ENCODE data around the gene PSTK.

DNA sequence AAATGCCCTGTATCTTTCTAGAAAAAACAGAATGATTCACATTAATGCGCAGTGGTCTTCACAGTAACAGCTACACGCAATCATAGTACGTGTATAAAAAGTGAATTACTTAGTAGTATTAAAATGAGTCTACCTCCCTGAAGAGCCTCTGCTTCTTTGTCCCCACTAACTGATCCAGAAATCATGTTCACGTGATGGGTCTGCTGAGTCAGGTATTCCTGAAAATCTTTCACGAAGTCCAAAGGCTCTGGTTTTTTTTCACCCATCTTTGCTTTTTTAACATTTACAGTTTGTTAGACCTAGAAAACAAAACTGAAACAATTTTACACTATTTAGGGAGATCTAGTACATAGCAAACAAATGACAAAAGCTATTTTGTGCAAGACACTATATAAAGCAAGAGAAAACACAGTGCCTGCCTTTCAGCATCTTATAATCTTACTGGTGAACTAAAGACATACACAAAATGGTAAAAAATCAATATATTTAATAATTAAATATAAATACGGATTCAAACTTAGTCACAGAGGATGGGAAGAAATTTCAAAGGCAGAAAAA lies 18.2 kb downstream of the PSTK start:
- TF ChIP-seq, protein P1, sequence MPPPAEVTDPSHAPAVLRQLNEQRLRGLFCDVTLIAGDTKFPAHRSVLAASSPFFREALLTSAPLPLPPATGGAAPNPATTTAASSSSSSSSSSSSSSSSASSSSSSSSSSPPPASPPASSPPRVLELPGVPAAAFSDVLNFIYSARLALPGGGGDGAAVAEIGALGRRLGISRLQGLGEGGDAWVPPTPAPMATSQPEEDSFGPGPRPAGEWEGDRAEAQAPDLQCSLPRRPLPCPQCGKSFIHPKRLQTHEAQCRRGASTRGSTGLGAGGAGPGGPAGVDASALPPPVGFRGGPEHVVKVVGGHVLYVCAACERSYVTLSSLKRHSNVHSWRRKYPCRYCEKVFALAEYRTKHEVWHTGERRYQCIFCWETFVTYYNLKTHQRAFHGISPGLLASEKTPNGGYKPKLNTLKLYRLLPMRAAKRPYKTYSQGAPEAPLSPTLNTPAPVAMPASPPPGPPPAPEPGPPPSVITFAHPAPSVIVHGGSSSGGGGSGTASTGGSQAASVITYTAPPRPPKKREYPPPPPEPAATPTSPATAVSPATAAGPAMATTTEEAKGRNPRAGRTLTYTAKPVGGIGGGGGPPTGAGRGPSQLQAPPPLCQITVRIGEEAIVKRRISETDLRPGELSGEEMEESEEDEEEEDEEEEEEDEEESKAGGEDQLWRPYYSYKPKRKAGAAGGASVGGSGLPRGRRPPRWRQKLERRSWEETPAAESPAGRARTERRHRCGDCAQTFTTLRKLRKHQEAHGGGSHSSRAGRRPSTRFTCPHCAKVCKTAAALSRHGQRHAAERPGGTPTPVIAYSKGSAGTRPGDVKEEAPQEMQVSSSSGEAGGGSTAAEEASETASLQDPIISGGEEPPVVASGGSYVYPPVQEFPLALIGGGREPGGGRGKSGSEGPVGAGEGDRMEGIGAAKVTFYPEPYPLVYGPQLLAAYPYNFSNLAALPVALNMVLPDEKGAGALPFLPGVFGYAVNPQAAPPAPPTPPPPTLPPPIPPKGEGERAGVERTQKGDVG (CRISPR knock-in tag; IDR thresholded peaks at IDR 0.05) = no peak
- TF ChIP-seq, protein P2, sequence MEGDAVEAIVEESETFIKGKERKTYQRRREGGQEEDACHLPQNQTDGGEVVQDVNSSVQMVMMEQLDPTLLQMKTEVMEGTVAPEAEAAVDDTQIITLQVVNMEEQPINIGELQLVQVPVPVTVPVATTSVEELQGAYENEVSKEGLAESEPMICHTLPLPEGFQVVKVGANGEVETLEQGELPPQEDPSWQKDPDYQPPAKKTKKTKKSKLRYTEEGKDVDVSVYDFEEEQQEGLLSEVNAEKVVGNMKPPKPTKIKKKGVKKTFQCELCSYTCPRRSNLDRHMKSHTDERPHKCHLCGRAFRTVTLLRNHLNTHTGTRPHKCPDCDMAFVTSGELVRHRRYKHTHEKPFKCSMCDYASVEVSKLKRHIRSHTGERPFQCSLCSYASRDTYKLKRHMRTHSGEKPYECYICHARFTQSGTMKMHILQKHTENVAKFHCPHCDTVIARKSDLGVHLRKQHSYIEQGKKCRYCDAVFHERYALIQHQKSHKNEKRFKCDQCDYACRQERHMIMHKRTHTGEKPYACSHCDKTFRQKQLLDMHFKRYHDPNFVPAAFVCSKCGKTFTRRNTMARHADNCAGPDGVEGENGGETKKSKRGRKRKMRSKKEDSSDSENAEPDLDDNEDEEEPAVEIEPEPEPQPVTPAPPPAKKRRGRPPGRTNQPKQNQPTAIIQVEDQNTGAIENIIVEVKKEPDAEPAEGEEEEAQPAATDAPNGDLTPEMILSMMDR (IDR thresholded peaks at IDR 0.05 in 2 of 3, conservative IDR thresholded peaks at IDR 0.05 in 1 of 3; ENCODE audit: control insufficient read depth in 2 of 3, extremely low read depth in 1 of 3, insufficient read depth in 1 of 3, low read depth in 3 of 3, low read length in 3 of 3) = no peak
- TF ChIP-seq, protein P3, sequence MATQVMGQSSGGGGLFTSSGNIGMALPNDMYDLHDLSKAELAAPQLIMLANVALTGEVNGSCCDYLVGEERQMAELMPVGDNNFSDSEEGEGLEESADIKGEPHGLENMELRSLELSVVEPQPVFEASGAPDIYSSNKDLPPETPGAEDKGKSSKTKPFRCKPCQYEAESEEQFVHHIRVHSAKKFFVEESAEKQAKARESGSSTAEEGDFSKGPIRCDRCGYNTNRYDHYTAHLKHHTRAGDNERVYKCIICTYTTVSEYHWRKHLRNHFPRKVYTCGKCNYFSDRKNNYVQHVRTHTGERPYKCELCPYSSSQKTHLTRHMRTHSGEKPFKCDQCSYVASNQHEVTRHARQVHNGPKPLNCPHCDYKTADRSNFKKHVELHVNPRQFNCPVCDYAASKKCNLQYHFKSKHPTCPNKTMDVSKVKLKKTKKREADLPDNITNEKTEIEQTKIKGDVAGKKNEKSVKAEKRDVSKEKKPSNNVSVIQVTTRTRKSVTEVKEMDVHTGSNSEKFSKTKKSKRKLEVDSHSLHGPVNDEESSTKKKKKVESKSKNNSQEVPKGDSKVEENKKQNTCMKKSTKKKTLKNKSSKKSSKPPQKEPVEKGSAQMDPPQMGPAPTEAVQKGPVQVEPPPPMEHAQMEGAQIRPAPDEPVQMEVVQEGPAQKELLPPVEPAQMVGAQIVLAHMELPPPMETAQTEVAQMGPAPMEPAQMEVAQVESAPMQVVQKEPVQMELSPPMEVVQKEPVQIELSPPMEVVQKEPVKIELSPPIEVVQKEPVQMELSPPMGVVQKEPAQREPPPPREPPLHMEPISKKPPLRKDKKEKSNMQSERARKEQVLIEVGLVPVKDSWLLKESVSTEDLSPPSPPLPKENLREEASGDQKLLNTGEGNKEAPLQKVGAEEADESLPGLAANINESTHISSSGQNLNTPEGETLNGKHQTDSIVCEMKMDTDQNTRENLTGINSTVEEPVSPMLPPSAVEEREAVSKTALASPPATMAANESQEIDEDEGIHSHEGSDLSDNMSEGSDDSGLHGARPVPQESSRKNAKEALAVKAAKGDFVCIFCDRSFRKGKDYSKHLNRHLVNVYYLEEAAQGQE (IDR thresholded peaks at IDR 0.05; ENCODE audit: low read depth, low read length) = no peak
- no peak for TF ChIP-seq NFYB (IDR thresholded peaks at IDR 0.05; ENCODE audit: insufficient read depth, low read depth, low read length)
- TF ChIP-seq ESRRA (IDR thresholded peaks at IDR 0.05; ENCODE audit: low read length) = no peak
- no peak for TF ChIP-seq RFX5 (IDR thresholded peaks at IDR 0.05; ENCODE audit: low read depth, low read length)
- no peak for TF ChIP-seq SMC3 (IDR thresholded peaks at IDR 0.05; ENCODE audit: borderline replicate concordance, low read length)
- no peak for TF ChIP-seq TARDBP (IDR thresholded peaks at IDR 0.05; ENCODE audit: borderline replicate concordance)
- TF ChIP-seq POLR2AphosphoS5 (IDR thresholded peaks at IDR 0.05; ENCODE audit: low read length) = no peak
- no peak for TF ChIP-seq ZZZ3 (IDR thresholded peaks at IDR 0.05; ENCODE audit: control insufficient read depth, insufficient read length, low read depth)
- no peak for TF ChIP-seq SPI1 (IDR thresholded peaks at IDR 0.05; ENCODE audit: borderline replicate concordance, insufficient read depth, low read depth, low read length)
- TF ChIP-seq POLR2A (IDR thresholded peaks at IDR 0.05; ENCODE audit: low read depth, low read length) = no peak

All from GM12878 (cell line).